IMR-90 (cell line): ENCODE measurements around the gene HPSE2.

Source experiments
- CHD1 ChIP-seq: IDR thresholded peaks from 2 replicates; pipeline ENCODE4 v1.6.1; 2012; ENCODE audit warnings: low read depth, low read length, improper control_type of control experiment
- MAZ ChIP-seq: IDR thresholded peaks from 2 replicates; pipeline ENCODE4 v1.6.1; 2012; ENCODE audit warnings: low read depth, mild to moderate bottlenecking, low read length, improper control_type of control experiment, moderate library complexity, borderline replicate concordance
- MXI1 ChIP-seq: IDR thresholded peaks from 2 replicates; pipeline ENCODE4 v1.6.1; 2012; ENCODE audit warnings: low read depth, mild to moderate bottlenecking, low read length, moderate library complexity, borderline replicate concordance

DNA sequence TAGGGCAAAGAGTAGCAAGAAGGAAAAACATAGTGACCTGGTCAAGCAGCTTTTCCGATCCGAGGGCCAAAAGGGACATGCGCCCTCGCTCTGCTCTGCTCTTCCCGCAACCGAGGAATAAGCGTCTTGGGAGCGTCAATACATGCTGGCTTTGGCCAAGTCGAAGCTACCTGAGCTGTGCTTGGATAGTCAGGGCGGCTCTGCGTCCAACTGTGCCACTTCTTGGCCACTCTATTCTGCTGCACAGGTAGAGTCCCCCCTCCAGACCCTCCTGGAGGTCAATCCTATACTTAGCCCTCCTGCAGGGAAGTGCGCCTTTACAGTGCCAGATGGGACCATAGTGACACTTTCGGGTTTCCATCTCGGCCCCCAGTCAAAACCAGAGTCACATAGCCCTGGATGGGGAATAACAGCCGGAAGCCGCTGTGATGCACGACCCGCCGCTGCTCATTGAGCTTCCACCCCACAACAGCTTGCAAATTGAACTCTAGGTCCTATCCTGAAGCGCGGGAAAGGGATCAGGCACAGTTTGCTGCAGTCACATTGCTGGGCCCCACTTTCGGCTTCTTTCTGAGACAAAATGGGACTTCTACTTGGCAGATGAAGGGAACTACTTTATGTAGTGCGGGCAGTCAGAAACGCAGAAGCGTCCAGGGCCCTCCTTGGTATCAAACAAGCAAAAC, 1.1 kb upstream of the HPSE2 start:
- TF ChIP-seq CHD1 (no peak), MXI1 (no peak), MAZ (no peak)
